Measurements from ENCODE around the gene ODR4. TPM values are rescaled to one million over a fixed set of nuclear protein-coding genes. Genes with fewer than 3 reads are reported as not detected.

ODR4 gene
- 52.1 TPM for total RNA-seq

GRCh38 chr1:186375152-186375928 lies at the start of gene ODR4, which contains the start of gene TPR:
Gene ODR4 (plus strand): TSS chr1:186375838. CDS start chr1:186379786, 3,948 bp downstream.
Gene TPR (minus strand): TSS chr1:186375253. CDS start chr1:186375028, 225 bp downstream.

GRCh38 chr1:186461014-186461413 lies 85.4 kb downstream of the ODR4 start, which contains the start of gene PDC:
Gene PDC (minus strand): TSS chr1:186461114. CDS start chr1:186449459, 11,655 bp downstream.

Other genes starting within 250 kb of the ODR4 start
- gene PRG4, start 79.6 kb upstream of the ODR4 start, total RNA-seq = not detected
- 88.3 TPM for gene TPR, start 585 bp upstream of the ODR4 start, total RNA-seq
- gene PDC, start 85.3 kb downstream of the ODR4 start, total RNA-seq = not detected